G401 (cell line): Measurements from ENCODE around the gene BFSP2. TPM values are rescaled to one million over a fixed set of nuclear protein-coding genes. Genes with fewer than 3 reads are reported as not detected.
"Not testable (repeated sequence)": the region's sequence is repeated elsewhere in the genome, so short reads cannot be mapped to it uniquely, and the experiment has no call there.

Source experiments
- DNase-seq: peaks from one replicate; pipeline ENCODE4 v3.0.0-alpha.2; 2015; ENCODE audit warnings: low spot score
- in situ Hi-C: cut with HindIII; loops from 2 replicates; pipeline ENCODE4 v1.10.0; 2016; ENCODE audit warnings: low sequenced_read_pairs, mixed read lengths
- total RNA-seq: library from RNA; depleted of rRNA; stranded (reverse); fragments of >200 nt; shearing (Covaris generic); gene quantifications from 2 replicates; pipeline ENCODE4 v1.2.3, GENCODE V29; 2014

BFSP2 gene
- total RNA-seq, 1 experiment from 2014 or later = not detected

DNA sequence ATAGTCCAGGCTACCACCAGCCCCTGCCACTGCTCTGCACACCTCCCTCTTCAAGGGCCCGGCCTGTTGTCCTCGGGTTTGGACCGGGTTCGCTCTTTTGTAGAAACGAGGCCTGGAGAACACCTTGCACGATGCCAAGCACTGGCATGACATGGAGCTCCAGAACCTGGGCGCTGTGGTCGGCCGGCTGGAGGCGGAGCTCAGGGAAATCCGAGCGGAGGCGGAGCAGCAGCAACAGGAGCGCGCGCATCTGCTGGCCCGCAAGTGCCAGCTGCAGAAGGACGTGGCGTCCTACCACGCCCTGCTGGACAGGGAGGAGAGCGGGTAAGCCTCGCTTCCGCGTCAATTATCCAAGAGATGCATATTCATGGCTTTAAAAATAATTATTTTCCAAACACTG lies 72.4 kb downstream of the BFSP2 start:
- in situ Hi-C loops = no loop called here
- no peak for DNase-seq

DNA sequence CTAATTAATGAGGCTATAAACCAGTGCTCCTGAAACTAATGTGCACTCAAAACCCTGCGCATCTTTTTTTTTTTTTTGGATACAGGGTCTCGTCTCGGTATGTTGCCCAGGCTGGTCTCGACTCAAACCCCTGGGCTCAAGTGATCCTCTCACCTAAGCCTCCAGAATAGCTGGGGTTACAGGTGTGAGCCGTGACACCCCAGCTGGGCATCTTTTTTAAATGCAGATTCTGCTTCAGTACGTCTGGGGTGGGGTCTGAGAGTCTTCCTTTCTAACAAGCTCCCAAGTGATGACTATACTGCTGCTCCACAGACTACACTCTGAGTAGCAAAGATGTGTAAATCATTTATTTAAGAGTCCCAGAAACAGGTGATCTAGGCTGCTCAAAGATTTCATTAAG lies 73.0 kb downstream of the BFSP2 start:
- DNase-seq = no peak
- in situ Hi-C loops = no loop called here

DNA sequence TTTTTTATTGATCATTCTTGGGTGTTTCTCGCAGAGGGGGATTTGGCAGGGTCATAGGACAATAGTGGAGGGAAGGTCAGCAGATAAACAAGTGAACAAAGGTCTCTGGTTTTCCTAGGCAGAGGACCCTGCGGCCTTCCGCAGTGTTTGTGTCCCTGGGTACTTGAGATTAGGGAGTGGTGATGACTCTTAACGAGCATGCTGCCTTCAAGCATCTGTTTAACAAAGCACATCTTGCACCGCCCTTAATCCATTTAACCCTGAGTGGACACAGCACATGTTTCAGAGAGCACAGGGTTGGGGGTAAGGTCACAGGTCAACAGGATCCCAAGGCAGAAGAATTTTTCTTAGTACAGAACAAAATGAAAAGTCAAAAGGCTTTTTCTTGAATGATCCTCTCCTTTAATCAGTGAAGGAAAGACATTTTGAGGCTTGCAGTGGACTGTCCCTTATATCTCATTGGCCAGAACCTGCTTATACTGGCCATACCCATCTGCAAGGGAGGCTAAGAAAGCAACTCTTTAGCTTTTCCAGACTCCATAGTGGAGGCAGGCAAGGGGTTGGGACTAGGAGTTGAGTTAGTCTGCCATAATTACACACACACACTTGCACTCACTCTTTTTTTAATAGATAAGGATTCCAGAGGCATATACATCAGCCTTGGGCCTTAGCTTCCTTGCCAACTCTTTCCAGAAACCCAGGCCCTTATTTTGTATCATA lies 73.8 kb downstream of the BFSP2 start:
- in situ Hi-C loops, DNase-seq: not testable (repeated sequence)

DNA sequence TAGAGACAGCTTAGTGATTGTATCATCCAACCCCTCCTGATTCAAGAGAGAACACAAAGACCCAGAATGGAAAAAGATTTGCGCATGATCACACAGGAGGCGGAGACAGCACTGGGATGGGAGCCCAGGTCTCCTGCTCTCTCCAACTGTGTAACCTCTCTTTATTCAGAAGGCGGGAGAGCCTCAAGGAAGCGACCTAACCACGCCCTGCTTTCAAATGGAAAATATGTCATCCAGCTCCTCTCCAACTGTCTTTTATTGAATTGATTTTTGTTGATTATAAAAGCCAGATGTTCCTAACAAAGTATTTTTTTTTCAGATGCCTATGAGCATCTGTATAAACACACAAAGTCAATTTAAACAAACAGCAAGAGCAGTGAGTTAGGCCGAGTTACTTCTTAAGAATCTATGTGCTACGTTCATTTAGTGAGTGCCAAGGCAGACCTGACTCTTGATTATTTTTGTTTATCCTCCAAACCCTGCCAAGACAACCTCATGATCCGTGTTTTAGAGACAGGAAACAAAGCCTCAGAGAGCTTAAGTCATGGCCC lies 74.5 kb downstream of the BFSP2 start:
- in situ Hi-C loops = no loop called here
- no peak for DNase-seq

DNA sequence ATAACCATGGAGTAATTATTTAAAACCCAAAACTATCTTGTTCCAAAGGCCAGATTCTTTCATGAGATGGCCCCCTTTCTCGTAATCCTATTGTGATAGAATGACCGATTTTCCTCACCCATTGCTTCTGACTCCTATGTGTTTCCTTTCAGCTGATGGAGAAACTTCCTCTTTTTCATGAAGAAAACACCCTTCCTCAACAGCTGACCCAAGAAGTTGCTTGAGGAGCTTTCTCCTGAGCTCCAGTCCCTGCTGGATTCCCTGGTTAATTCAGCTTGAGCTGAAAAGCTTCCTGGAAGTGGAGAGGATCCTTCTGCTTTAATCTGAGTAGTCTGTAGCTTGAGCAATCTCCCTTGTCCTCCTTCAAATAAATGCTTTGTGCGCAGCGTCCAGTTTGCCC lies 75.0 kb downstream of the BFSP2 start:
- in situ Hi-C loops = no loop called here
- no peak for DNase-seq

DNA sequence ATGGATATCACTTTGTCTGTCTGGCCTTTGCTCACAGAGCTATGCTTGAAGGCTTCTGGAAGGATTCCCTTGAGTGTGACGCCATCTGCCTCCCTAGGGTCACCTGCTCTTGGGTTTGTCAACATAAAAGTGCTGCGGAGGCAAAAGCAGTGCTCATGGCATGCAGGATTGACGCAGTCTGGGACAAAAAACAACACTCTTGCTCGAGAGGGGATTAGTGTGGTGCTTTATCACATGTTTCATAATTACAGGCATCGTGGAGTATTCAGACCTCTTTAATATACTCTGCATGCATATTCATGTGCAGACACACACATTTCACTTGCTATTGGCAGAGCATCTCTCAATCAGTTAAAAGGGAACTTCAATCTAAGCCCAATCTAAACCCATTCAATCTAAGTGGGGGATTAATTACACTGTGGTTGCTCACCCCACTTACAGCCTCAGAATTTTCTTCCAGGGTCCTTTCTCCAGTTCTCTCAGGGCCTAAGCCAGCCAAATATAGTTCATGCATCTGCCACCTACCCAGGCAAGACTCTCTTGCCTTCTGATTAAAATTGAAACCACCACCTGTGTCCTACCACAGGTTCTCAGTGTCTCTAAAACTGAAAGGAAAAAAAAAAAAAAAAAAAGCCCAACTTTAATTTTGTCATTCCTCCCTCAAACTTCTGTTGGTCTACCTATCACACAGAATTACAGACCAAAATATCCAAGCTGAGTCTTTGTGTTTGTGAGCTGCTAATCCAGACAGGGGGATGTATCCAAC lies 75.6 kb downstream of the BFSP2 start:
- DNase-seq = no peak

DNA sequence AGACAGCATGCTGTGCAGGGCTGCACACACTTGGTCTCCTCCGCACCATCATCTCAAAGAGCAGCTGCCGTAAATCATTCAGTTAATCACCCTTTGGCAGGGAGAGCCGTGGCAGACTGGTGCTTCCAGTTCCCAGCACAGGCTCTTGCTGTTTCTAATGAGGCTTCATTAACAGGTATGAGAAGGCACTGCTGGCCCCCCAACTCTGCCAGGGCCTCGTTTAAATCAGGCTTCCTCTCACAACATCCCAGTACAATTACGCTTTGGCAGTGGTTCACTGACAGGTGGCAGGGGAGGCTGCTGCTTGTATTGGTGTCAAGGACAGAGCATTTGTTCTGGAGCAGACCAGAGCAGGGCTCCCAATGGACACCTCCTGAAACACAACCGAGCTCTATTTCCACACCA lies 77.1 kb downstream of the BFSP2 start:
- in situ Hi-C loops = no loop called here
- DNase-seq = peak; percentile 96

More for the DNA sequence above, 75.6 kb downstream of the BFSP2 start:
- in situ Hi-C loops = no loop called here

DNA sequence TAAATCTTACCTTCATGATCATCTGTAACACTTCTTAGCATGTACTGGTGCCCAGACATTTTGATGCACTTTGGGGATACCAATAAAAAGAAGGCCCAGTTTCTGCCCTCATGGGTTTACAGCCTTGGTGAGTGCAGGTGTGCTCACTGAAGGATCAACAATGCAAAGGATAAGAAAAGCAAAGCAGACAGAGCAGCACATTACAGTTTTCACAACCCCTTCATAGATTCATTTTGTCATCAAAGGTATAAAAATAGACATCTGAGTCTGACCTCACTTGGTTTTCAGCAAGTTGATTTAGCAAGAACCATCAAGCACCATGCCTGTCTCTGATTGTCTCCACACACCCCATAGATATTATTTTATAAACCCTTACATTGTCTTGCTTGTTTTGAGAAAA lies 77.6 kb downstream of the BFSP2 start:
- no peak for DNase-seq
- in situ Hi-C loops = no loop called here

DNA sequence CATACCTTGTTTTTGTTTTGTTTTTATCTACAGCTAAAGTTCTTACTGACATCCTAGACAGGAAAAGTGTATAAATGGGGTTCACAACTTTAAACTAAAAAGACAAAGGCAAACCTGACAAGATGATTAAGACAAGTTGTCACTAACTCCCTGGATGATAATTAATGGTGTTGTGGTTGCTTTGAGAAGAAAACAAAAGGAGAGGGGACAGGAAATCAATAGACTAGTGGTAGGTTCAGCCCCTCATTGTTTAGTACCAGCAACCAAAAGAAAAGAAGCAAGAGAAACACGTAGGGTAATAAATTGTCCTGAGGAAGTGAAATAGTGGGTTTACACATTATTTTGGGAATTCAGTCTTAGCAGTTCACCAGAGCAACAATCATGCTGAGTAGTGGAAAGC lies 78.8 kb downstream of the BFSP2 start:
- in situ Hi-C loops = no loop called here
- no peak for DNase-seq

DNA sequence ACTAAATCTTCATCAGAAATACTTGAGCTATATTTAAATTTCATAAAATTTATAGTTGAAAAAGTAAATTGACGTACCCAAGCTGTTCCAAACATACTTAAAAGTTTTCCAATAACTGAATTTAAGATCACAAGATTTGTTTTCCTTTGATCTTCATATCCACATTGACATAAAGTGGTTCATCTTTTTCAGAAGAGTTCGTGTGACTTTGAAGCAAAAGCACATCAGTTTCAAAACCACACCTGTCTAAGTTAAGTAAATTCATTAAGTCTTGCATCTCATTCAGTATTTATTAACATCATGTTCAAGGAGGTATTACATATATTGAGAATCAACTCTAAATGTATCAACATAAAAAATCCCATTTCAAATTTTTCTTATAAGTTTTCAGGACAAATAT lies 79.5 kb downstream of the BFSP2 start:
- DNase-seq = no peak
- in situ Hi-C loops = no loop called here

DNA sequence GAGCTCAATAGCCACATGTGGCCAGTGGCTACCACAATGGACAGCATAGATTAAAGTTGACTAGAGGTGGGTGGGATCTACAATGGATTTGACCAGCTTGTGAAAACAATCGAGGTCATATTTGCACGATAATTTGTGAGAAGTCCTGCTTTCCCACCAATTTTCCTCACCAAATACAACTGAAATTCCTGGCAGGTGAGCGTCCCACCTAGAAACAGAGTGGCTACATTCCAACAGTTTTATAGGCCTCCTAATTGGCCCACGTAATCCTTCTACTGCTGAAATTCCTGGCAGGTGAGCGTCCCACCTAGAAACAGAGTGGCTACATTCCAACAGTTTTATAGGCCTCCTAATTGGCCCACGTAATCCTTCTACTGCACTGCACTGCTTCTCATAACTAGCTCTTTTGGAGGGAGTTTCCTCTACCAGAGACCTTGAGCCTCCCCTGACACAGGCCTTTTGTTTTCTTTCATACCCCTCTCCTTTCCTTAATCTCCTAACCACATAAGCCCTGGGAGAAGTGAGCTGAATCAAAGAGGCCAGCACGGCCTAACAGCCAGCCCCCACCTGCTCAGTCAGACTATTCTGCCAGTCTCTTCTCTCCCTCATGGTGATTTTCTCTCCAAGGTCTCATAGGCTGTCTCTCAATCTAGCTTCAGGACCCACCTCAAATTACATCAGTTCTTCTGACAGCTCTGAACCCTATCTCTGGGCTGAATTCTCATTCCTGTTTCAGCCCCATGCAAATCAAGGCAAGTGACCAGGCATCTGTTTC lies 80.2 kb downstream of the BFSP2 start:
- in situ Hi-C loops = no loop called here
- DNase-seq = peak; percentile 34

DNA sequence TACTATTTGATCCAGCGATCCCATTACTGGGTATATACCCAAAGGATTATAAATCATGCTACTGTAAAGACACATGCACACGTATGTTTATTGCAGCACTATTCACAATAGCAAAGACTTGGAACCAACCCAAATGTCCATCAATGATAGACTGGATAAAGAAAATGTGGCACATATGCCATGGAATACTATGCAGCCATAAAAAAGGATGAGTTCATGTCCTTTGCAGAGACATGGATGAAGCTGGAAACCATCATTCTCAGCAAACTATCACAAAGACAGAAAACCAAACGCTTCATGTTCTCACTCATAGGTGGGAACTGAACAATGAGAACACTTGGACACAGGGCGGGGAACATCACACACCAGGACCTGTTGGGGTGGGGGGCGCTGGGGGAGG lies 82.6 kb downstream of the BFSP2 start:
- not testable (repeated sequence) for DNase-seq

DNA sequence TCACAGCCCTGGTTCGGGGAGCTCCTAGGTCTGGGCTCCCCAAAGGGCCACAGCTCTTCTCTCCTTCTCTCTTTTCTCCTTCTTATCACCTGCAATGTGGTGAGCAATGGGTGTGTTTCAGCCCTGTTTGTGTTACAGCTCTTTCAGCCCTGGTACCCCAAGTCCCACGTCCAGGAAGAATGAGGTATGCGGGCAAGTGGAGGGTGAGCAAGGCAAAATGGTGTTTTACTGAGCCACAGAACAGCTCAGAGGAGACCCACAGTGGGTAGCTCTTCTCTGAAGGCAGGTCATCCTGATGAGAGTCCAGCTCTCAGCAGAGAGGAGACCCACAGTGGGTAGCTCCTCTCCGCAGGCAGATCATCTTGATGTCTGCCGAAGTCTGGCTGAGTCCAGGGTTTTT lies 86.8 kb downstream of the BFSP2 start:
- in situ Hi-C loops = no loop called here
- DNase-seq = no peak

More for the DNA sequence above, 82.6 kb downstream of the BFSP2 start:
- in situ Hi-C loops = not testable (repeated sequence)

DNA sequence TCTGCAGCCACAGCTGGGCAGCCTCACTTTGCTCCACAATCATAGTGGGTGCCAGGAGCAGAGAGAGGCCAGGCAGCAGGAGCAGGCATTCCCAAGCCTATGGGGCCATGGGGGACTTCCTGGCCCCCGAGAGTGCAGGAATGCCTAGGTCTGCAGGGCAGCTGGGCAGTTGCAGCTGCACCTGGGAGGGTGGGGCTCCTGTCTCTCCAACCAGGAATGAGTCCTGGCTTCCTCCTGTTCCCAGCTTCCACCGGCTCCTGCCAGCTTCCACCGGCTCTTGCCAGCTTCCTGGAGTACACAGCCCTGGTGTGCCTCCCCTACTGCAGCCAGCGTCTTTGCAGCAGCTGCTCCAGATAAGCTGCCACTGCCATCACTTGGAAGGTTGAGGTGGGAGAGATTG lies 87.3 kb downstream of the BFSP2 start:
- DNase-seq = no peak
- in situ Hi-C loops = no loop called here

DNA sequence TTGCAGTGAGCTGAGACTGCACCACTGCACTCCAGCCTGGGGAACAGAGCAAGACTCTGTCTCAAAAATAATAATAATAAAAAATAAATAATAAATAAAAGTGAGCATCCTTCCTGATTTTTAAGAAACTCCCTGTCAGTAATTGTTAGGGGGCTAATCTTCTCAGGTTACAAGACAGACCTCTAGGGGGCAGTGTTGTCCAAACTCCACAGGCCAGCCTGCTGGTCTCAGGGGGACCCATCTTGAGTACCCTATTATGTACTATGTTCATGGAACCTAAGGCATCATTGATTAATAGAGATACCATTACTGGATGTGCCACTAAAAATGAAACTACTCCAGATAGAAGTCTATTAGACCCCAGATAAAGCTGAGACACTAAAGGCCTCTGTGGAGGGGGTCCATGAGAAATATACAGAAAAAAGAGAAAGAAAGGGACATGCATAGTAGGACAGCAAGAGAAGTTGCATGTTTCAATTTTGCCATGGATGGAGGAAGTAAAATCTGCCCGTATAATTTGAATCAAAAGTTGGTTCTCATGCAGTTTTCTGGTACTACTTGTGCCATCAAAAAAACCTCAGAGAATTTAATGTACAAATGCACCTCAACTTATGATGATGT lies 88.2 kb downstream of the BFSP2 start:
- in situ Hi-C loops = no loop called here
- DNase-seq = no peak

DNA sequence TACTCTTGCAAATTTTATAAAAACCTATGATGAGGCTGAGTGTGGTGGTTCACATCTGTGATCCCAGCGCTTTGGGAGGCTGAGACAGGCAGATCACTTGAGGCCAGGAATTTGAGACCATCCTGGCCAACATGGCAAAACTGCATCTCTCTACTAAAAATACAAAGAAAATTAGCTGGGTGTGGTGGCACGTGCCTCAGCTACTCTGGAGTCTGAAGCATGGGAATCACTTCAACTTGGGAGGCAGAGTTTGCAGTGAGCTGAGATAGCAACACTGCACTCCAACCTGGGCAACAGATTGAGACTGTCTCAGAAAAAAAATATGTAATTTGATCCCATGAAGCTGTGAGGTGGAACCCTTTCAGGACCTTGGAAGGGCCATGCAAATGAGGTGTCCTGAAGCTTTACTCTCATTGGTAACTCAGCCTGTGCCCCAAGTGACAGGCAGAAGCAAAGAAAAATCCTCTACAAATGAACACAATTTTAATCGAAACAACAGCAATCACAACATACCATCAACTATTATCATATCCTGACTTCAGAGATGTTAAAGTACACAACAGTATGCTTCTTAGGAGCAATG lies 89.0 kb downstream of the BFSP2 start:
- in situ Hi-C loops = no loop called here
- no peak for DNase-seq

DNA sequence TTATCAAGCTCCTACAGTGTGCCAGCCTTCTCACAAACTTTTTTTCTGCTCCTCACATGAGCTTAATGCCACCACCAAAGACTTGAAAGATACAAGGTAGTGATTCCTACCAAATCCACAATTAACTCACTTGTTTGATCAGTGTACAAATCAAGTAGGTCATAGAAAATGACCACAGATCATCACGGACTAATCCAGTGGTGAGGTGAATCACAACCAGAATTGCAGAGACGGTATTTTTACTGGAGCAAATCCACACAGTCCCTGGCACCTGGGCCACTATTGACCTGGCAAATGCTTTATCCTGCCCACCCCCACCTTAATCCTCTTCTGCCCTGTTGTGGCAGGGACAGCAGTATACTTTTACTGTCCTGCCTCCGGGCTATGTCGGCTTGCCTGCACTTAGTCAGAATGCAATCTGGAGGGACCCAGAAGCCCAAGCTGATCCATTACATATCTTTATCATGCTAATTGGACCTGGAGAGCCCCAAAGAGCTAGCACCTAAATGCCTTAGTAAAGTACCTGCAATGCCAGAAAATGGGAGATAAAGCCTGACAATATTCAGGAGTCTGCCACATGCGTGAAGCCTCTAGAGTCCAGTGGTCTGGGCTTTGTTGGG lies 89.7 kb downstream of the BFSP2 start:
- in situ Hi-C loops = no loop called here
- no peak for DNase-seq

DNA sequence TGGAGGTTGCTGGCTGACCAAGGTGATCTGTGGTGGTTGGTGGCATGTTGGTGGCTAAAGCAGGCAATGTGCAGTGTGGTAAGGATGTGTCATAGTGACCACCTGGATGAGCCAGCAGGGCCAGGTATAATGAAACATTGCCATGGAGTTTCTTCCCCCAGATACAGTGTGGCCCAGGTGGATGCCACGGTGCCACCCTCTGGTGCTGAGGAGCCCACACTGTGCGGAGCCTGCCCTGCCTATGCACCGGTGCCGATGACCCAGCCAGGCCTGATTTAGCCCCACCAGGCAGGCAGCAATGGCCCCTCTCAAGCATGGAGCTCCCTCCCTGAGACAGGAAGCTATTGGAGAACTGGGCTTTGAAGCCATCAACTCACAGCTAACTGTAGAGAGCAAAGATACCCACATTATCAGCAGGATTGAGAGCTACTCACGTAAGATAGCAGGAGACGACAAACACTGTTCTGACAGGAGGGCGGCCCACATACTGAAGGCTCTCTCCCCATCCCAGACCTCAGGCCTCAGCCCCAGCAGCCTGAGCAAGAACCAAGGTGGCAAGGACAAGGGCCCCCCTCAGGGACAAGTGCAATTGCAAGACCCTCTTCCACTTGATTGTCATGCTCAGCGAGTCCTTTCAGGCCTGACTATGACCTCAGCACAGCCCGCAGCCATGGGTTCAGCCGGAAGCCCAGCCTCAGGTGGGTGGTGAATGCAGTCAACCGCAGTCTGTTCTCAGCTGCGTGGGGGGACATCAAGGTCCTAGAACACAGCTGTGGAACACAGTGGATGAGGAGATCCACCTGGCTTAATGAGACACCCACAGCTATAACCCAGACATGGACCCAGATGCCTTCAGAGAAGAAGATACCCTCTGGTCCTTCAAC lies 90.9 kb downstream of the BFSP2 start:
- in situ Hi-C loops = no loop called here
- DNase-seq = no peak
